RPMI8226 (cell line): Measurements from ENCODE around the gene ART5.
A peak's percentile ranks its signal among the peaks of the same experiment; 100 is the strongest.
"Not testable (repeated sequence)": the region's sequence is repeated elsewhere in the genome, so short reads cannot be mapped to it uniquely, and the experiment has no call there.

Source experiments
- DNase-seq: peaks from one replicate; pipeline ENCODE4 v3.0.0-alpha.2; 2015

The ART5 gene

GRCh38 chr11:3657331-3657730 lies 15.5 kb upstream of the ART5 start:
- not testable (repeated sequence) for DNase-seq

- DNase-seq = no peak
These were observed 13.8 kb upstream of the ART5 start for GRCh38 chr11:3655547-3655946.

- DNase-seq = not testable (repeated sequence)
These were observed 10.7 kb upstream of the ART5 start for GRCh38 chr11:3652514-3652913.

GRCh38 chr11:3649374-3649773 lies 7.6 kb upstream of the ART5 start:
- DNase-seq = not testable (repeated sequence)

- DNase-seq = not testable (repeated sequence)
These were observed 7.1 kb upstream of the ART5 start for GRCh38 chr11:3648843-3649242.

GRCh38 chr11:3645552-3645951 lies 3.8 kb upstream of the ART5 start:
- no peak for DNase-seq

GRCh38 chr11:3644817-3645235 lies 3.0 kb upstream of the ART5 start, which contains the start of gene ART1:
TSS of gene ART1 (plus strand) at chr11:3645128. CDS start at chr11:3659214, 14,086 bp downstream.
- DNase-seq = peak; percentile 45

- not testable (repeated sequence) for DNase-seq
These were observed 1.3 kb upstream of the ART5 start for GRCh38 chr11:3643102-3643546.

GRCh38 chr11:3642071-3642951 lies 519 bp upstream of the ART5 start:
- DNase-seq = no peak

- no peak for DNase-seq
These were observed 601 bp downstream of the ART5 start for GRCh38 chr11:3641191-3641590.

GRCh38 chr11:3639841-3640240 lies 2.0 kb downstream of the ART5 start:
- no peak for DNase-seq

GRCh38 chr11:3638513-3638912 lies 3.3 kb downstream of the ART5 start:
- DNase-seq = no peak

GRCh38 chr11:3637201-3637600 lies 4.6 kb downstream of the ART5 start:
- DNase-seq = no peak

- DNase-seq = no peak
These were observed 6.0 kb downstream of the ART5 start for GRCh38 chr11:3635641-3636375.

- DNase-seq = no peak
These were observed 9.6 kb downstream of the ART5 start for GRCh38 chr11:3632070-3632660.

GRCh38 chr11:3631331-3631730 lies 10.5 kb downstream of the ART5 start:
- DNase-seq = no peak

- no peak for DNase-seq
These were observed 14.5 kb downstream of the ART5 start for GRCh38 chr11:3627291-3627690.

- DNase-seq = no peak
These were observed 15.4 kb downstream of the ART5 start for GRCh38 chr11:3626250-3626960.

- no peak for DNase-seq
These were observed 17.9 kb downstream of the ART5 start for GRCh38 chr11:3623767-3624458.

GRCh38 chr11:3623121-3623520 lies 18.7 kb downstream of the ART5 start:
- no peak for DNase-seq

- no peak for DNase-seq
These were observed 19.3 kb downstream of the ART5 start for GRCh38 chr11:3622521-3622920.

GRCh38 chr11:3617990-3618389 lies 23.8 kb downstream of the ART5 start:
- no peak for DNase-seq
